Glutamatergic neuron (in vitro differentiated cells): ENCODE measurements around the gene CXorf49B. TPM values are rescaled to one million over a fixed set of nuclear protein-coding genes. Genes with fewer than 3 reads are reported as not detected.

Experiments
- DNase-seq: peaks from one replicate; pipeline ENCODE4 v3.0.0; 2022
- H3K27ac Mint-ChIP-seq: one replicate; pipeline ENCODE4 v1.8.0; 2020; ENCODE audit warnings: mild to moderate bottlenecking, mixed read lengths, inconsistent platforms; ENCODE audit not compliant: unreplicated experiment
- H3K27me3 Mint-ChIP-seq: one replicate; pipeline ENCODE4 v1.8.0; 2020; ENCODE audit warnings: mild to moderate bottlenecking, moderate library complexity, mixed read lengths, inconsistent platforms; ENCODE audit not compliant: unreplicated experiment
- H3K36me3 Mint-ChIP-seq: one replicate; pipeline ENCODE4 v1.8.0; 2020; ENCODE audit warnings: mild to moderate bottlenecking, mixed read lengths, inconsistent platforms; ENCODE audit not compliant: unreplicated experiment
- H3K4me1 Mint-ChIP-seq: one replicate; pipeline ENCODE4 v1.8.0; 2020; ENCODE audit warnings: mild to moderate bottlenecking, low read depth, mixed read lengths, inconsistent platforms; ENCODE audit not compliant: unreplicated experiment
- H3K4me3 Mint-ChIP-seq: one replicate; pipeline ENCODE4 v1.8.0; 2020; ENCODE audit warnings: mild to moderate bottlenecking, mixed read lengths, inconsistent platforms; ENCODE audit not compliant: unreplicated experiment
- H3K9me3 Mint-ChIP-seq: one replicate; pipeline ENCODE4 v1.8.0; 2020; ENCODE audit warnings: mild to moderate bottlenecking, moderate library complexity, mixed read lengths, inconsistent platforms; ENCODE audit not compliant: unreplicated experiment
- total RNA-seq: library from RNA; stranded (reverse); fragmentation: NEBNext Ultra II Directional; extraction: Animal tissue kit (Norgen Biotek cat#: 25700); gene quantifications from one replicate; pipeline ENCODE4 v1.2.1, GENCODE V29; 2021; ENCODE audit not compliant: unreplicated experiment
- TF ChIP-seq, protein P1 (sequence below): fragments of 200-600 bp; sonication (generic); IDR thresholded peaks from one replicate; pipeline ENCODE4 v1.5.0; 2021; ENCODE audit not compliant: partially characterized antibody, unreplicated experiment

The CXorf49B gene
- total RNA-seq, 1 donor from 2014 or later: not detected

DNA sequence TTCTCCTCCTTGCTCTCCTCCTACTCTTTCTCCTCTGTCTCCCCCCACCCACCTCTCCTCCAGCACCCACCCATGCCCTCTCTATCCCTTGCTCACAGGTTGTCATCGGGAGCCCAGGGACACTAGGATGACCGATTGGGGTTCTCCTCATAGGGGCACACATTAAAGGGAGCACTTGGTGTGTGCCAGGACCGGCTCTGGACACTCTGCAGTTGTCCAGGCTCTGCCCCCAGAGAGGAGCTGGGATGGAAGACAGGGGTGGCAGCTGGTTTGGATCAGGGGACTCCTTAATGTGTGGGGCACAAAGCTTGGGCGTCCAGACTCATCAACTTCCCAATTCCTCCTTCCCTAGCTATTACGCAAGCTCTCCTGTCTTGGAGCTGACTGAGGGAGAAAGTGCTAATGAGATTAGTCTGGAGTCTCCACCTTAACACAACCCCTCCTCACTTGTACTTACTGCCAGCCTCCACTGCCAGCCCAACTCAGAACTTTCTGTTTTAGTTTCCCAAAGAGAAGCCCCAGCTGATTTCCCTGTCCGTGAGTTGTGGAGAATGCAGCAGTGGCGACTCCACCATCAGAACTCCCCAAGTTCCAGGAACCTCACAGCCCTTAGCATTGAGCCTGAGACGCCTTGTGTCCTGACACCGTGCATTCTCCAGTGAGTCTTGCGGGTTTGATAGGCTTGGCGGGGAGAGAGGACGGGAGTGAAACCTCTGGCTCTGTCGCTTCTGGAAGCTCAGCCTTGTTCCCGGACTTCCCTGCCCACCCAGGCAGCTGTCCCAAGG is 52.2 kb downstream of the CXorf49B start:
- no peak for DNase-seq
- TF ChIP-seq, protein P1, sequence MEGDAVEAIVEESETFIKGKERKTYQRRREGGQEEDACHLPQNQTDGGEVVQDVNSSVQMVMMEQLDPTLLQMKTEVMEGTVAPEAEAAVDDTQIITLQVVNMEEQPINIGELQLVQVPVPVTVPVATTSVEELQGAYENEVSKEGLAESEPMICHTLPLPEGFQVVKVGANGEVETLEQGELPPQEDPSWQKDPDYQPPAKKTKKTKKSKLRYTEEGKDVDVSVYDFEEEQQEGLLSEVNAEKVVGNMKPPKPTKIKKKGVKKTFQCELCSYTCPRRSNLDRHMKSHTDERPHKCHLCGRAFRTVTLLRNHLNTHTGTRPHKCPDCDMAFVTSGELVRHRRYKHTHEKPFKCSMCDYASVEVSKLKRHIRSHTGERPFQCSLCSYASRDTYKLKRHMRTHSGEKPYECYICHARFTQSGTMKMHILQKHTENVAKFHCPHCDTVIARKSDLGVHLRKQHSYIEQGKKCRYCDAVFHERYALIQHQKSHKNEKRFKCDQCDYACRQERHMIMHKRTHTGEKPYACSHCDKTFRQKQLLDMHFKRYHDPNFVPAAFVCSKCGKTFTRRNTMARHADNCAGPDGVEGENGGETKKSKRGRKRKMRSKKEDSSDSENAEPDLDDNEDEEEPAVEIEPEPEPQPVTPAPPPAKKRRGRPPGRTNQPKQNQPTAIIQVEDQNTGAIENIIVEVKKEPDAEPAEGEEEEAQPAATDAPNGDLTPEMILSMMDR: no peak
- H3K4me1 Mint-ChIP-seq: no peaks in the 10 kb centered on the region
- peaks cover 3% of the 10 kb centered on the region for H3K36me3 Mint-ChIP-seq
- H3K27me3 Mint-ChIP-seq: no peaks in the 10 kb centered on the region
- H3K9me3 Mint-ChIP-seq: peaks cover 5% of the 10 kb centered on the region
- H3K27ac Mint-ChIP-seq: no peak overlapping the region
- no peak overlapping the region for H3K4me3 Mint-ChIP-seq

DNA sequence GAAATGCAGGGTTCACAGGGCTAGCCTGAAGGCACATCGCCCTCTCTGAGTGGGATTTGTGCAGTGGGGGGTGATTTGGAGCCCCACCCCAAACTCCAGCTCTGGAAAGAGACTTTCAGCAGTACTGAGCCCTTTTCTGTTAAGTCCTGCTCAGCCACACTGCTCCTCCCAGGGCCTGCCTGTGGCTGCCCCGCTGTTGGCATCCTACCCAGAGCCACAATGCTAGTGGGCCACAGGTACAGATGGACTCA is 52.7 kb downstream of the CXorf49B start:
- no peak for DNase-seq
- Mint-ChIP-seq H3K4me3 (no peak overlapping the region), H3K27ac (no peak overlapping the region), H3K4me1 (no peaks in the 10 kb centered on the region), H3K9me3 (peaks cover 5% of the 10 kb centered on the region), H3K27me3 (no peaks in the 10 kb centered on the region), H3K36me3 (peaks cover 3% of the 10 kb centered on the region)
- TF ChIP-seq, protein P1: no peak

Other genes starting within 250 kb of the CXorf49B start
- gene OGT, start 230.2 kb upstream of the CXorf49B start, total RNA-seq: 185 TPM
- gene GCNA, start 184.9 kb upstream of the CXorf49B start, total RNA-seq: 2.5 TPM
- not detected for gene CXCR3, start 144.8 kb upstream of the CXorf49B start, total RNA-seq
- gene CXorf49, start 45.1 kb upstream of the CXorf49B start, total RNA-seq: not detected
- 7.3 TPM for gene NHSL2, start 147.5 kb downstream of the CXorf49B start, total RNA-seq